Left kidney (tissue), 2 donors: ENCODE measurements around the gene UBA6. TPM values are rescaled to one million over a fixed set of nuclear protein-coding genes. Genes with fewer than 3 reads are reported as not detected.
"Not testable (repeated sequence)": the region's sequence is repeated elsewhere in the genome, so short reads cannot be mapped to it uniquely, and the experiment has no call there.

Experiments
- DNase-seq: peaks from one replicate; pipeline ENCODE4 v3.0.0-alpha.2; 2013
- polyA plus RNA-seq: library from polyadenylated mRNA; unstranded; fragments of 120-200 nt; gene quantifications from one replicate; pipeline ENCODE4 v1.2.1, GENCODE V29; 2013; ENCODE audit not compliant: insufficient read length

The UBA6 gene
- polyA plus RNA-seq, 1 donor, result 78.7 TPM

DNA sequence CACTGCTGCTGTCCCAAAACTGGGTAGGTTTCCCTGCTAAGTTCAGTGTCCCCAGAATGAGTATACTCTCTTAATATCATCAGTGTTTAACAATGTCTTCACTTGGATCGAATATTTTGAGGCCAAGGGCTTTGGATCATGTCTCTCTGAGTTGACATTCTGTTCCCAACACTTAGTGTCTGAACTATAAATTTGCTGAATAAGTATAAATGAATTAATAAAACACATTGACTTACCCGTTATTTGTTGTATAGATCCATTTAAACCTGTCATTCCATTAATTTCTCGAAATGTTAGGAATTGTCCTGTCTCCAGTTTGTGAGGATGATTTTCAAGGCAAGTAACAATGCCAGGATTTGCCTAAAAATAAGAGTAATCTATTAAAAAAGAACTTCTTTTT, 32.6 kb downstream of the UBA6 start:
- DNase-seq, result no peak

DNA sequence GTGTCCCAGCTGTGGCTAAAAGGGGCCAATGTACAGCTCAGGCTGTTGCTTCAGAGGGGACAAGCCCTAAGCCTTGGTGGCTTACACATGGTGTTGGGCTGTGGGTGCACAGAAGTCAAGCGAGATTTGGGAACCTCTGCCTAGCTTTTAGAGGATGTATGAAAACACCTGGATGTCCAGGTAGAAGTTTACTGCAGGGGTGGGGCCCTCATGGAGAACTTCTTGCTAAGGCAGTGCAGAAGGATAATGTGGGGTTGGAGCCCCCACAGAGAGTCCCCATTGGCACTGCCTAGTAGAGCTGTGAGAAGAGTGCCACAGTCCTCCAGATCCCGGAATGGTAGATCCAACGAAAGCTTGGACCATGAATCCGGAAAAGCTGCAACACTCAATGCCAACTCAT, 40.5 kb downstream of the UBA6 start:
- no peak for DNase-seq

DNA sequence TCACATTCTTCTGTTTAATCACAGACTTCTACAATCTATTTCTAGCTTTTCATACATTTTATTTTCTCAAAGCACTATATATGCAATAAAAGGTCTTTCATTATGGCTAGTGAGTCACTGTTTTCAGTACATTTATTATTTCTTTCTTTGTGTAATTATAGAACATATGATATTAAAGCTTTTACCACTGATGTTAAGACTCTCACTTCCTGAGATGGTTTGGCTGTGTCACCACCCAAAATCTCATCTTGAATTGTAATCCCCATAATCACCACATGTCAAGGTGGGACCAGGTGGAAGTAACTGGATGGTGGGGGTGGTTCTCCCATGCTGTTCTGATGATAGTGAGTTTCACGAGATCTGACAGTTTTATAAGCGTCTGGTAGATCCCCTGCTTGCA, 41.9 kb downstream of the UBA6 start:
- no peak for DNase-seq

DNA sequence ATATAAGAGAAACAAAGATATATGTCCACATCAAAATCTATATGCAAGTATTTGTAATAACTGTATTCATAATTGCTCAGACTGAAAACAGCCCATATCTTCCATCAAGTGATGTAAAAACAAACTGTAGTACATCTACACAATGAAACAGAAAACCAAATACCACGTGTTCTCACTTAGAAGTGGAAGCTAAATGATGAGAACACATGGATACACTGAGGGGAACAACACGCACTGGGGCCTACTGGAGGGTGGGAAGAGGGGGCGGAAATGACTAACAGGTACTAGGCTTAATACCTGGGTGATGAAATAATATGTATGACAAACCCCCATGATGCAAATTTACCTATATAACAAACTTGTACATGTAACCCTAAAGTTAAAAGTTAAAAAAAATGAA, 42.7 kb downstream of the UBA6 start:
- no peak for DNase-seq

DNA sequence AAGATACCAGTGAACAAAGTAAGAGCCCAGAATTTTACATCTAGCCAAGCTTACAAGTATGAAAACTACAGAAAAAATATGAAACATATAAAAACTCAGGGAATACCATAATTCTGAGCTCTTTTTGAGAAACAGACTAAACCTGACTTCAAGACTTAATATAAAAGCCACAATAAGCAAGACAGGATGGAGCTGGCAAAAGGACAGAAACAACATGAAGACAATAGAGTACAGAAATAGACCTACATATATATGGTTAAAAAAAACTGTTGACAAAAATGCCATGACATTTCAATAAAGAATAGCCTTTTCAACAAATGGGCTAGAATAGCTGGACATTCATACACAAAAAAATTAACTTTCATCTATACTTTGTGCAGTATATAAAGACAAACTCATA, 49.4 kb downstream of the UBA6 start:
- DNase-seq, result no peak

DNA sequence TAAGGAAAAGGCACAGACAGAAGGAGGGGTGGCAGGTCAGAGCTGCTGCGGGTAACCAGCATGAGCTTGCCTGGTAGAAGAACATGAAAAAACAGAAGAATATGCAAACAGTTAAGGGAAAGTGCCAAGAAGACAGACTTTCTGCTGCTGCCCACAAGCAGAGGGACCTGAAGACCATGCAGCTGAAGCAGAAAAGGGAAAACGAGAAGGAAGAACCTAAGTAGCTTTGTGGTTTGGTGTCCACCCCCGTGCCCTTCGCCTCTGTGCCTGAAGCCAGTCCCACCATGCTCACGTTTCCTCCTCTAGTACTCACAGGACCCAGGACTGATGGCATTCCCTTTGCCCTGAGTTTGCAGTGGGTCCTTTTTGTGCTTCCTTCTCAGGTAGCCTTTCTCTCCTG, 62.8 kb downstream of the UBA6 start:
- DNase-seq, result no peak

DNA sequence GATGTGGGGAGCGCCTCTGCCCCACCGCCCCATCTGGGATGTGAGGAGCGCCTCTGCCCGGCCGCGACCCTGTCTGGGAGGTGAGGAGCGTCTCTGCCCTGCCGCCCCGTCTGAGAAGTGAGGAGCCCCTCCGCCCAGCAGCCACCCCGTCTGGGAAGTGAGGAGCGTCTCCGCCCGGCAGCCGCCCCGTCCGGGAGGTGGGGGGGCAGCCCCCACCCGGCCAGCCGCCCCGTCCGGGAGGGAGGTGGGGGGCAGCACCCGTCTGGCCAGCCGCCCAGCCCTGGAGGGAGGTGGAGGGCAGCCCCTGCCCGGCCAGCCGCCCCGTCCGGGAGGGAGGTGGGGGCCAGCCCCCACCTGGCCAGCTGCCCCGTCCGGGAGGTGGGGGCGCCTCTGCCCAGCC, 64.0 kb downstream of the UBA6 start:
- not testable (repeated sequence) for DNase-seq

DNA sequence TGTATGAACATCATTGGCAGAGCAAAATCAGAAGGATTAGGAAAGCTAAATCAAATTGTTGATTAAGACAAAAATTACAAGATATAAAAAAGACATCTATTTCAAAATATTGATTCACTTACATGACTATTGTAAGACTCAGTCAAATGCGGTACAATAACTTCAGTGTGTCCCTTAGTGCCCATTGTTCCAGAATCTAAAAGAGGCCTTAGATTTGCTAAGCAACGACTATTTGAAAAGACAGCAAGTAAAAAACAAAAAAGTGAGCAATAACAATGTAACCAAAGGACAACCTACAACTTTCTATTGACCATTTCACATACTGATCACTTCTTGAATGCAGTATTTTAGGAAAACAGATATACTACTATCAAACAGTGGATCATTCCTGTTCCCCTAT, 65.6 kb downstream of the UBA6 start:
- no peak for DNase-seq

DNA sequence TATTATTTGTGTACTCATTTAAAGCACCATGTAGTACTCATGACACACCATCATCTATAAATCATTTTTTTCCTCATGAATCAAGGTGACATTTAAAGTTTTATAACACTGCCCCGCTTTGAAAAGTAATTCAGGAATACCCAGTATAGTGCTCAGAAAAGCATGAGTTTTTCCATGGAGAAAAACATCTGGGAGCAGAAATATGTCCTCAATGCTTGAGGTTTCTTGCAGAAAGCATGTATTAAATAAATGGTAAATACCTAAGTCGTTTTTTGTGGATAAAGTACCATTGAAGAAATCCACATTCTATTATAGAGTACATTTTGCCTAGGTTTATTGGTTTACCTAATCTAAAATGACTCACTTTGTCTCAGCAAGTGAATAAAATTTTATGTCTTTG, 66.2 kb downstream of the UBA6 start:
- DNase-seq, result no peak

DNA sequence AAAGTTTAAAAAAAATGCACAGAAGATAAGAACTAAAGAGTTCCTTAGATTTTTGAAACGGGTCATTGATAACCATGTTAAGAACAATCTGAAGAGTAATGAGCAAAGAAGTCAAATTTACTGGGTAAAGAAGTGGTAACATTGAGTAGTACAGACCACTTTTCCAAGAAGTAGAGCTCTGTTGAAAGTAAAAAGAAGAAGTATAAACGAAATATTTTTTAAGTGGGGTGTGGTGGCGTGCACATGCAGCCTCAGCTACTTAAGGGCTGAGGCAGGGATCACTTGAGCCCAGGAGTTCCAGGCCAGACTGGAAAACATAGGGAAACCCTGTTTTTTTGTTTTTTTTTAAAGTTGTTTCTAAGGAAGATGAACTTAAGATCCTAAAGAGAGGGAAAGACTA, 68.5 kb downstream of the UBA6 start:
- DNase-seq, result no peak

DNA sequence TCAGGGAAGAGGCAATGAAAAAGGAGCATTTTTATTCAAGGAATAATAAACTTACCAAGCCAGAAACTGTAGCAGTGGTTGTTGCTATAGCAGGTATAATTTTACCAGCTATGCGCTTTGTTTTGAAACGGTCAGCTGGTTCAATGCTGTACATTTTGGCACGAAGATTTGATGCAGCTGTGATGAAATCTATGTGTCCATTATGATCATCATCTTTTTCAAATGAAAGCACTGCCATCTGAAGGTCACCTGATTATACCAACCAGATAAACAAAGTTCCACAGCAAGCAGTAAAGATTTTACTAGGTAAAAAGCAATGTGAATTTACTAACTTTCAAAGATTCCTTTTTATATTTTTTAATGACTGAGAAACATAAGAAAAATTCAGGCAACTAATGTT, 76.0 kb downstream of the UBA6 start:
- DNase-seq, result no peak

DNA sequence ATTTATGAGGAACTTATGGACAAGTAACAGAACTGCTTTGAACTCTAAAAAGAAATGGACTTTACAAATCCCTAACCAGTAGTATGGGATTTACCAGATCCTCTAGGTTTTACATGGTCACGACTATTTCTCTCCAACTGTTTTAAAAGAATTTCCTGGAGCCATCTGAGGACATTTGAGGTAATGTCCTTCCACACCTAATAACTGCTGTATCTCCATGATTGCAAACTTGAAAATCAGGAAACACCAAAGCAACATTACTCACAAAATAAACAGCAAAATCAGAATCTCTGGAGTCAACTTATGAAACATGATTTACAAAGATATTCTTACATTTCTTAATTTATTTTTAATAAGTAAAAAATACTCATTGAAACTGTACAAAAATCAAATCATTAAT, 84.5 kb downstream of the UBA6 start:
- no peak for DNase-seq

DNA sequence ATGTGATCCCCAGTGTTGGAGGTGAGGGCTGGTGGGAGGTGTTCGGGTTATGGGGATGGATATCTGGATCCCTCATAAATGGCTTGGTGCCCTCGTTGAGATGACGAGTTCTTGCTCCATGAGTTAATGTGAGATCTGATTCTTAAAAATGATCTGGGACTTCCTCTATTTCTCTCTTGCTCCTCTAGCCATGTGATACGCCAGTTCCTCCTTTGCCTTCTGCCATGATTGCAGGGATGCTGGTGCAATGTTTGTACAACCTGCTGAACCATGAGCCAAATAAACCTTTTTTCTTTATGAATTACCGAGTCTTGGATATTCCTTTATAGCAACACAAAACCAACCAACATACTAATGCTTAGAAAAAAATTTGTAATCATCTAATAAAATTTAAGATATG, 85.8 kb downstream of the UBA6 start:
- DNase-seq, result no peak

DNA sequence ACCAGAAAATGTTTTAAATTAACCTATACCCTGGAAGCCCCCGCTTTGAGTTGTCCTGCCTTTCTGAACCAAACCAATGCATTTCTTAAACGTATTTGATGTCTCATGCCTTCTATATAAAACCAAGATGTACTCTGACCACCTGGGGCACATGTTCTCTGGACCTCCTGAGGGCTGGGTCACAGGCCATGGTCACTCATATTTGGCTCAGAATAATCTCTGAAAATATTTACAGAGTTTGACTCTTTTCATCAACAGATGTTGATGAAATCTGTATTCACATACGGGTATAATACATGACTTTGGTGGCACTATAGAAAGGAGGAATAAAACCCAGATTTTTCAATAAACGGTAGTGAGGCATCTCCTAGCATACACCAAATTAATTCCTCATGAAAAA, 86.8 kb downstream of the UBA6 start:
- DNase-seq, result no peak

DNA sequence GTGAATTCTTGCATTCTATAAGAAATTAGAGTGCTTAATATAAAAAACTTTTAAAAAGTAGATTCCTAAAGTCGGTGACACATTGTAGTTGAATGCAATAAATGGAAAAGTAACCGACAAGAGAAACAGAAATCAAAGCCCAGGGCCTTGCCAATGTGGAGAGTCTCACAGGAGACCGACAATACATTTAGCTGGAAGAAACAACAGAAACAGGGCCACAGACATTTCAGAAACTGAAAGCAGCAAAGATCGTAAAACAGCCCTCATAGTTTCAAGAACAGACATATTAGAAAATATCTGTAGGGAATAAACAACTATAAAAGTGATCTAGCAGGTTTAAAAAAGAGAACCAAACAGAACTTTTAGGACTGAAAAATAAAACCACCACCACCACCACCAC, 92.9 kb downstream of the UBA6 start:
- DNase-seq, result no peak

DNA sequence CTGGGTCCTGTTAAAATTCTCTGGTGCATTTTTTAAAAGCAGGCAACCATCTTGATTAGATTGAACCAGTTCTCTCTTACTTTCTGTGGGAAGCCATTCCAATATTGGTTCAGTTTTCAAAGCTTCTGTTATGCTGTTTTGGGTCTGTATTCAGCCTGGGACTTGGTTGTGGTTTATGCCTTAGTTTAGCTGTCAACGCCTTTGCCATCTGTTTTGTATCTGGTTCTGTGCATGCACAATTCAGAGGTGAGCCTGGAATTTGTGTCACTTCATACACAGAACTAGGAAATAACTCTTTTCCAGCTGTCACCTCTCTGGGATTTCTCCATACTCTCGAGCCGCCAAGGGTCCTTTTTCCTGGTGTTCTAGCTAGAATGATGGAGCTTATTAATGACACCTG, 96.2 kb downstream of the UBA6 start:
- DNase-seq, result no peak

DNA sequence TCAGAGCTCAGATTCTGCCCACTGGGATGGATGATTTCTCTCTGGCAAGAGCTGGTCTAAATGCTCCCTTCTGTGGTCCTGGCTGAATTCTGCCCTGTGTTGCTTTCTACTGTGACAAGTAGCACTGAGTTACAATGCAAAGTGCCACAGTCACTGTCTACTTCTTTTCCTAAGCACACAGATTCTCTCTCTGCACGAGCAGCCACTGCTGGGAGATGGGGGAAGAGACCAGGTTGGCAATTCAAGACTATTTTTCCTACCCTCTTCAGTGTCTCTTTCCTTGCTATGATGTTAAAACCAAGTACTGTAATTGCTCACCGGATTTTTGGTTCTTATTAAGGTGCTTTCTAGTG, 97.0 kb downstream of the UBA6 start:
- DNase-seq, result no peak

DNA sequence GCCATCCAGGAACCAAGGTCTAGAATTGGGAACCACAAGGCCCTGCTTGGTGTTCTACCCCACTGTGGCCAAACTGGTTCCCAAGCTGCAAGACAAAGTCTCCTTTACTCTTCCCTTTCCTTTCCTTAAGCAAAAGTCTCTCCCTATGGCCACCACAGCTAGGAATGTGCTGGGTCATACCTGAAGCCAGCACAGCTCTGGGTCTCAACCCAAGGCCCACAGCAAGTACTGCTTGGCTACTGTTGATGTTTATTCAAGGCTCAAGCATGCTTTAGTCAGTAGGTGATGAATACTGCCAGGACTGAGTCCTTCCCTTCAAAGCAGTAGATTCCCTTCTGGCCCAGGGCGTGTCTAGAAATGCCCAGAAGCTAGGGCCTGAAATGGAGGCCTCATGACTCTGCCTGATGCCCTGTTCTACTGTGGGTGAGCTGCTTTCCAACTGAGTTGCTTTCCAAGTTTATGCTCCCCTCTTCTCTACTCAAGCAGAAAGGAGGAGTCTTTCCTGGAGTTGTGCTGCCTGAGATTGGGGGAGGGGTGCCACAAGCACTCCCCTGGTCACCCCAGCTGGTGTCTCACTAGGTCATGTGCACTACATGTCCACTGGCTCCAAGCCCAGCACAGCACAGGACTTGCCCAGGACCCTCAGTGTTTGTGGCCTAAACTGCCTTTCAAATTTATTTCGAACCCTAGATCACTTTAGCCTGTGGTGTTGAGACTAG, 97.5 kb downstream of the UBA6 start:
- DNase-seq, result no peak

DNA sequence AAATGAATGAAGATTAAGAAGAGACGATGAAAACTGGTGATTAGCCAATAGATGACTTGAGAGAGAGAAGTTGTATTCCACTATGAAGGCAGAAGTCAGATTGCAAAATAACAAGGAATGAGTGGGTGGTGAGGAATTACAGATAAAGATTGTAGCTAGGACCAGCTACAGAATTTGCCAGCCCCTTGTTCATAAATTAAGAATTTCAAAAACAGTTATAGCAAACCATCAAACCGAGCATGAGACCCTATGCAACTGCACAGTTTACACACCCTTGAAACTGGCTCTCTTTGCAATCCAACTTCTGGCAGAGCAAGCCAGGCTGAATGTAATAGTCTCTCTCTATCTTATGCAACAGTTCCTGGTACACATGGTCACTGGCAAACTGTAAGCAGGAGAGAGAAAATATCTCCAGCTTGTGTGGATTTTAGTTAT, 107.2 kb downstream of the UBA6 start:
- DNase-seq, result no peak

DNA sequence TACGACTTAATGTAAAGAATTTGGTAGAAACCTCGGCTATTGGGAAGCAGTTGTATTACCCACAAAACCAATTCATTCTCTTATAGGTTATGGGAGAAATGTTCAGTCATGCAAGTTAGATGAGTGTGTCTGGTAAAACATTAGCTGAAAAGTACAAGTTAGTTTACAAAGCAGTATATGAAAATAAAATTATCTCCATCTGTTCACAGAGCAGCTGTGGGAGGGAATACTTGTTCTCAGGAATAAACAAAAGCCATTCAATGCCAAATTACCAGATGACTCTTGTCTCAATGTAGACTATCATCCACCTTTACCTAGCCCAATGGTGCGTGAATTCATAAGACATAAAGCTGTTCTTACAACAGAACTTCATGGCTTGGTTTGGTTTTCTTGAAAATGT, 113.8 kb downstream of the UBA6 start:
- DNase-seq, result no peak

DNA sequence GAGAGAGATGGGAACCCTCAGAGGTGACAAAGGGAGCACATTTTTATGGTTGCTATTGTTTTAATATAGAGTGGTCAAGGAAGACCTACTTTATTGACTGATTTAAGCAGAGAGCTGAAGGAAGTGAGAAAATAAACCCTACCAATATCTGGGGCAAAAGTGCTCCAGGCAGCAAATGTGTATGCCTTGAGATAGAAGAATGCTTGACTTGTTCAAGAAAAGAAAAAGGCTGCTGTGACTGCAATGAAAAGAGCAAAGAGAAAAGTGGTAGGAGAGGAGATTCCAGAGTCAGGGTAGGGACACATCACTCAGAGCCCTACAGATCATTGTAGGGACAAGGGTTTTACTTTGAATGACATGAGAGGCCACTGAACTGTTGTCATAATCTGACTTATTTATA, 116.5 kb downstream of the UBA6 start:
- DNase-seq, result no peak

DNA sequence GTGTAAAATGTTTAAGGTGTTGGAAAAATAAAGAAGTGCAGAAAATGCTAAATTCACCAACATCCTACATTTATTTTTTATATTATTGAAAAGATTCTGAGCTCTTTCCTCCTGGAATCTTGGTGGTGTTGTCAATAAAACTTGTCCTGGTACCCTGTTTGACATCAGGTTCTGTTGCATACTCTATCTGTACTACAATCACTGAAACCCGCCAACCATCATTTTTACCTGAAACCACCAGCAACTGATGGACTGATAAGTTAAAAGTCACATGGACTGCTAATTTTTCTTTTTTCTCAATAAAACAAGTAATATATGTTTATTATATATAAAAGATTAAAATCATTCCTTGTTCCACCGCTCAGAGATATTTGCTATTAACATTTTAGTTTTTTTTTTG, 119.0 kb downstream of the UBA6 start:
- no peak for DNase-seq

DNA sequence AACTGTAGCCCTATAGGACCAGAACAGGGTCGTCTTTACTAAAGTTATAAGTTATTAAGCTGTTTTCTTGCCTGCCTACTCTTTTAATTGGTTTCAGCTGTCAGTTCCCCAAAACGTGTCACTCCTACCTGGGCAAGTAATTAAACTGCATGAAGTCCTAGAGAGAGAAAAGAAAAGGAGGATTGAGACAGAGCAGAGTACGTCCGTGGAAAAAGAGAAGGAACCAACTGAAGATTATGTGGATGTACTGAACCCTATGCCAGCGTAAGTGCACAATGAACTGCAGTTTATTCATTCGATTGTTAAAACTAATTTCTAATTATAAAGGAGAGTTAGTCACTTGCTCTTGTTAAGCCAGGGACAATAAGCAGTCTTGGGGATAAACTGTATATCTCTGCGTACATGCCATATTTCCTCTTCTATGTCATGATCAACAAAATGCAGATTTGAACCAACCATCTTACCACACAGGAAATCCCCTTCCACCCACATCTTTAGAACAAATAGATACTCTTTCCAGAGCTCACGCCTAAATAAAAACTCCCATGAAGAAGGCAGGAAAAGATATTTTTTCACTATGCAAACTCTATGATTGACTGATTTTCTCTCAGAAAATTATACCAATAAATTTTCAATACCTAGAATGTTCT, 119.6 kb downstream of the UBA6 start:
- DNase-seq, result no peak

DNA sequence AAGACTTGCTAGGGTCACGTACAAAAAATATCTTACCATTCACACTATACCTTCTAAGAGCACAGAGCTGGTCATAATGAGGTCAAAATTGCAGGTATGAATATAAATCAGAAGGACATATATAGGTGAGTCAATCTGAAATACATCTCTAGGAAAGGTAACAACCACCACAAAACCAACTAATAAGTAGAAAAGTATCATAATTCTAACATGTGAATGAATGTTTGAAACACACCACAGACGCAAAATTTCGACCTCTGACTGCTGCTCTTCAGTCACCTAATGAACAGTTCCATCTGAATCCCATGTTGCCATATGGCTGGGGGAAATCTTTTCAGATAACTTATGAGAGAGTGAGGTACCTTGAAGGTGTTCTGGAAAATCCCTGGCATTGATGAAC, 120.4 kb downstream of the UBA6 start:
- no peak for DNase-seq

DNA sequence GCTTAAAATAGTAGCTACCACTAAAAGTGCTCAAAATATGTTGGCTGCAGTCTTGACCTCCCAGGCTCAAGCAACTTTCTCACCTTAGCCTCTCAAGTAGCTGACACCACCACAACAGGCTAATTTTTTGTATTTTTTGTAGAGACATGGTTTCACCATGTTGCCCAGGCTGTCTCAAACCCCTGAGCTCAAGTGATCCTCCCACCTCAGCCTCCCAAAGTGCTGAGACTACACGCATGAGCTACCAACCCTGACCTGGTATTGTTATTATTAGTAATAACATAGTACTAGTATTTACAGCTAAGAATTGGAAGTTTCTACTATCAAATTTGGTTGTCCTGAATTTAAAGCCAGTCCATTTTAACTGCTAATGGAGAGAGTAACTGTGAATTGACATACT, 124.4 kb downstream of the UBA6 start:
- DNase-seq, result no peak
